HFFc6 (cell line): Measurements from ENCODE around the gene CFAP20. TPM values are rescaled to one million over a fixed set of nuclear protein-coding genes. Genes with fewer than 3 reads are reported as not detected.

Experiments
- DNase-seq: peaks from one replicate; pipeline ENCODE4 v3.0.0-alpha.2; 2018
- H3K27ac Mint-ChIP-seq: 2 replicates; pipeline ENCODE4 v1.8.0; 2020; ENCODE audit warnings: mild to moderate bottlenecking, mixed read lengths
- H3K27me3 Mint-ChIP-seq: 2 replicates; pipeline ENCODE4 v1.8.0; 2021; ENCODE audit warnings: mild to moderate bottlenecking, moderate library complexity, mixed read lengths; ENCODE audit not compliant: insufficient read depth
- H3K36me3 Mint-ChIP-seq: 2 replicates; pipeline ENCODE4 v1.8.0; 2021; ENCODE audit warnings: low read depth, mixed read lengths
- H3K4me1 Mint-ChIP-seq: 2 replicates; pipeline ENCODE4 v1.8.0; 2020; ENCODE audit warnings: low read depth, mixed read lengths
- H3K4me3 Mint-ChIP-seq: 2 replicates; pipeline ENCODE4 v1.8.0; 2020; ENCODE audit warnings: mild to moderate bottlenecking, moderate library complexity, mixed read lengths
- H3K9me3 Mint-ChIP-seq: 2 replicates; pipeline ENCODE4 v1.8.0; 2020; ENCODE audit warnings: mild to moderate bottlenecking, mixed read lengths
- total RNA-seq, 6 experiments: library from RNA; stranded (reverse); fragmentation: NEBNext Ultra II Directional; extraction: Animal tissue kit (Norgen Biotek cat#: 25700); gene quantifications; 2 replicates in 1 of 6; 3 replicates in 5 of 6; pipeline ENCODE4 v1.2.3, GENCODE V29; 2021
- TF ChIP-seq, protein P1 (sequence below): fragments of 200-600 bp; sonication (generic); IDR thresholded peaks from 2 replicates; pipeline ENCODE4 v1.5.0; 2021; ENCODE audit warnings: antibody characterized with exemption, mild to moderate bottlenecking

The CFAP20 gene
- total RNA-seq, 6 experiments from 2014 or later = 31.6 to 35.9 (median 34.0) TPM

DNA sequence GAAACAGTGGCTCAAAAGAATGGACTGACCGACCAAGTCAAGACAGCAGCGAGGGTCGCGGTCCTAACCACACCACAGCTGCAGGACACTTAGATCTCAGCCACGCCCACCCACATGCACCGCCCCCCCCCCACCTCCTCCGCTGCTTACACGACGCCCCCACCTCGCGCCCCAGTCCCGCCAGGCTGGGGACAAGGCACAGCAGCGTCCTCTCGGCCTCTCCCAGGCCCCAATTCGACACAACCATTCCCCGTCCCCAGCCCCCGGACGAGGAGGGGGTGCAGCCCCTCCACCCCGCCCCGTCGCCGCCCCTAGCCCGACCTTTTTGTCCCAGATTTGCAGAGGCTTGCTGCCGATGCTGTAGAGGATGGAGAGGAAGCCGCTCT is 477 bp downstream of the CFAP20 start:
- H3K4me1 Mint-ChIP-seq = peaks cover 51% of the 10 kb centered on the region
- no peak for DNase-seq
- H3K36me3 Mint-ChIP-seq = peaks cover 6% of the 10 kb centered on the region; the same call in 1 of the 2 replicates
- peak overlapping the region; percentile 95 for H3K4me3 Mint-ChIP-seq
- TF ChIP-seq, protein P1, sequence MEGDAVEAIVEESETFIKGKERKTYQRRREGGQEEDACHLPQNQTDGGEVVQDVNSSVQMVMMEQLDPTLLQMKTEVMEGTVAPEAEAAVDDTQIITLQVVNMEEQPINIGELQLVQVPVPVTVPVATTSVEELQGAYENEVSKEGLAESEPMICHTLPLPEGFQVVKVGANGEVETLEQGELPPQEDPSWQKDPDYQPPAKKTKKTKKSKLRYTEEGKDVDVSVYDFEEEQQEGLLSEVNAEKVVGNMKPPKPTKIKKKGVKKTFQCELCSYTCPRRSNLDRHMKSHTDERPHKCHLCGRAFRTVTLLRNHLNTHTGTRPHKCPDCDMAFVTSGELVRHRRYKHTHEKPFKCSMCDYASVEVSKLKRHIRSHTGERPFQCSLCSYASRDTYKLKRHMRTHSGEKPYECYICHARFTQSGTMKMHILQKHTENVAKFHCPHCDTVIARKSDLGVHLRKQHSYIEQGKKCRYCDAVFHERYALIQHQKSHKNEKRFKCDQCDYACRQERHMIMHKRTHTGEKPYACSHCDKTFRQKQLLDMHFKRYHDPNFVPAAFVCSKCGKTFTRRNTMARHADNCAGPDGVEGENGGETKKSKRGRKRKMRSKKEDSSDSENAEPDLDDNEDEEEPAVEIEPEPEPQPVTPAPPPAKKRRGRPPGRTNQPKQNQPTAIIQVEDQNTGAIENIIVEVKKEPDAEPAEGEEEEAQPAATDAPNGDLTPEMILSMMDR = no peak
- H3K27me3 Mint-ChIP-seq = peaks cover 4% of the 10 kb centered on the region
- H3K9me3 Mint-ChIP-seq = peaks cover 6% of the 10 kb centered on the region; the same call in 1 of the 2 replicates
- peak overlapping the region; percentile 98 for H3K27ac Mint-ChIP-seq

DNA sequence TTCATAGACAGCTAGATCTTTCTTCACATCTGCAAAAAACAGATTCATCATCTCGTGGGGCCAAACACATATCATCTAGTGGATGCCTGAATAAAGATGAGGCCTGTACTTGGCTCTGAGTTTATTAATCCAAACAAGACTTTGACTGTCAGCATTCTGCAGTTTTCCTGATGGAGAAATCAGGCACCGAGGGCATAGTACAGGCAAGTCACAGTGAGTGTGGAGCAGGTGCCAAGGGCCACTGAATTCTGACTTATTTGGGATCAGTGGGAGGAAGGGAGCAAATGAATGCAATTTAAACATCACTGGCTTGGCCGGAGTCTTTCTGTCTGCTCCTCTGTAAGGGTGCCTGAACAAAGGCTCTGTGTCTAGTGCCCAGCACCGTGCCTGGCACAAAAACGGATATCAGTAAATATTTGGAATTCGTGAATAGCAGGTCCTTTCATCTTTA is 975 bp downstream of the CFAP20 start:
- H3K4me1 Mint-ChIP-seq = peaks cover 53% of the 10 kb centered on the region
- H3K27ac Mint-ChIP-seq = peak overlapping the region; percentile 98
- TF ChIP-seq, protein P1 = no peak
- H3K9me3 Mint-ChIP-seq = peaks cover 6% of the 10 kb centered on the region; the same call in 1 of the 2 replicates
- no peak for DNase-seq
- H3K36me3 Mint-ChIP-seq = peaks cover 6% of the 10 kb centered on the region; the same call in 1 of the 2 replicates
- peak overlapping the region; percentile 95 for H3K4me3 Mint-ChIP-seq
- H3K27me3 Mint-ChIP-seq = peaks cover 2% of the 10 kb centered on the region; the same call in 1 of the 2 replicates

DNA sequence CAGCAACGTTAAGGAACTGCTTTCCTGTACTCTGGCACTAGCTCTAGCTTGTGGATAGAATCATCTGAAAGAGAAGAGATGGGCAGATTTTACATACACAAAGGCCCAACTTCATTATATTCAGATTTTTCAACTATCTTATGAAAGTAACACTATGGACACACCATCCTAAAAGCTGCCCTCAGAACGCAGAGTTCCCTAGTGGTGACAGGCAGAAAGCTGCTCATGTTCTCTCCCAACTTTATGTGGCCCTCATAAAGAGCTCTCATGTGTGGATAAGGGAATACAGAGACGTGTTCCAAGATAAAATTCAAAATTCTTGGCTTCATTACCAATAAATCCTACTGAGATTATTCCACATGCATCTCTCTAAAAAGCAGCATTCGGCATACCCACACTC is 1.5 kb downstream of the CFAP20 start:
- TF ChIP-seq, protein P1 = no peak; the same call in none of the 2 replicates
- Mint-ChIP-seq H3K27me3 (peaks cover 2% of the 10 kb centered on the region; the same call in 1 of the 2 replicates), H3K9me3 (peaks cover 6% of the 10 kb centered on the region; the same call in 1 of the 2 replicates), H3K4me3 (peak overlapping the region; percentile 95), H3K4me1 (peaks cover 53% of the 10 kb centered on the region), H3K27ac (peak overlapping the region; percentile 98), H3K36me3 (peaks cover 6% of the 10 kb centered on the region; the same call in 1 of the 2 replicates)
- DNase-seq = peak; percentile 30

DNA sequence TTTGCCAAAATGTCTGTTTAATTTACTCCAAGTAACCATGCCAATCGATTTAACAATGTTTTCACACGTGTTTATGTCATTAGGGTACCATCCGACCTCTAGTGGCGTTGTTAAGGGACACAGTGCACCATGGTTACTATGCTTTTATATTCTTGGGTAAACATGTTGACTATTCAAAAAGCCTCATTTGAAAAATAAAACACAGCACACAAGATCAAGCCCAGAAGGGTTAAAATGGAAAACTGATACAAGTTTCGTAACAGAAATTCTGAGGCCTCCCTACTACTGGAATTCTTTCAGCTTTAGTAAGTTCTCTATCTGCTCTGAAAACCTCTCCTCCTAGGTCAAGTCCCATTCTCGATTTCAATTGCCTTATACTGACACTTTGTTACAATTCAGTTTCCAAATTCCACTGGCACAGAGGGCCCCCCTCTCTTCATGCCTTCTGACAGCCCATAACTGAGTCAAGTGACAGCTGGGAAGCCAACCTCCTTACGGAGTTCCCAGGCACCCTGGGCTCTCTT is 2.1 kb downstream of the CFAP20 start:
- H3K9me3 Mint-ChIP-seq = peaks cover 6% of the 10 kb centered on the region; the same call in 1 of the 2 replicates
- TF ChIP-seq, protein P1 = peak; percentile 65
- peak overlapping the region; percentile 98 for H3K27ac Mint-ChIP-seq
- peaks cover 55% of the 10 kb centered on the region for H3K4me1 Mint-ChIP-seq
- peaks cover 2% of the 10 kb centered on the region; the same call in 1 of the 2 replicates for H3K27me3 Mint-ChIP-seq
- DNase-seq = peak; percentile 83
- peak overlapping the region; percentile 95 for H3K4me3 Mint-ChIP-seq
- peaks cover 6% of the 10 kb centered on the region; the same call in 1 of the 2 replicates for H3K36me3 Mint-ChIP-seq

DNA sequence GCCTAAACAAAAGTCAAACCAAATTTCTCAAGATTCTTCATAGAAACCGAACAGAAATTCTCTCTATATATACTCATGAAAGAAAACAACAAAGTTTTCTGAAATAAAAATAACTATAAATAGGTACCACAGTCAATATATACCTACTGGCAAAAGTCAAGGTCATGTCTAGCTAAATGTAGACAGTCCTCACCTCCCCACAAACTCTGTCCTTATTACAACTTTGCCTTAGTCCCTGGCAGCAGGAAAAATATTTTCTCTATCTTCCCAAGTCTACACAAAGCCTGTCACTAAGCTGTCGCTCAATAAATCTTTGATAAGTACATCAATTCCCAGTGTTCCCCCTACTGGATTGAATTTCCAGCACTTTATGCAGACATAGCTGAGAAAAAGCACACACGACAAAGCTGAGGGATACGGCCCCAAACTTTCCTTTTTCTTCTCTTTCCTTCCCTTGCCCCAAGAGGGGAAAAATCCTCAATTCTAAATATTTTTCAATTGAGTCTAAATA is 2.7 kb downstream of the CFAP20 start:
- Mint-ChIP-seq H3K36me3 (peaks cover 6% of the 10 kb centered on the region; the same call in 1 of the 2 replicates), H3K27me3 (no peaks in the 10 kb centered on the region; the same call in 1 of the 2 replicates), H3K4me1 (peaks cover 61% of the 10 kb centered on the region), H3K4me3 (peak overlapping the region; percentile 95), H3K9me3 (peaks cover 6% of the 10 kb centered on the region; the same call in 1 of the 2 replicates), H3K27ac (peak overlapping the region; percentile 98)
- TF ChIP-seq, protein P1 = no peak
- DNase-seq = no peak
